Activated CD8-positive, alpha-beta memory T cell treated with anti-CD3 and anti-CD28 coated beads, Interleukin-2, amount 50 U/mL, for 24 hours (primary cell): Measurements from ENCODE around the gene EZR.
A peak's percentile ranks its signal among the peaks of the same experiment; 100 is the strongest.

Experiments
- DNase-seq: peaks from one replicate; pipeline ENCODE4 v3.0.0-alpha.2; 2020; ENCODE audit errors: extremely low read depth

EZR gene

DNA sequence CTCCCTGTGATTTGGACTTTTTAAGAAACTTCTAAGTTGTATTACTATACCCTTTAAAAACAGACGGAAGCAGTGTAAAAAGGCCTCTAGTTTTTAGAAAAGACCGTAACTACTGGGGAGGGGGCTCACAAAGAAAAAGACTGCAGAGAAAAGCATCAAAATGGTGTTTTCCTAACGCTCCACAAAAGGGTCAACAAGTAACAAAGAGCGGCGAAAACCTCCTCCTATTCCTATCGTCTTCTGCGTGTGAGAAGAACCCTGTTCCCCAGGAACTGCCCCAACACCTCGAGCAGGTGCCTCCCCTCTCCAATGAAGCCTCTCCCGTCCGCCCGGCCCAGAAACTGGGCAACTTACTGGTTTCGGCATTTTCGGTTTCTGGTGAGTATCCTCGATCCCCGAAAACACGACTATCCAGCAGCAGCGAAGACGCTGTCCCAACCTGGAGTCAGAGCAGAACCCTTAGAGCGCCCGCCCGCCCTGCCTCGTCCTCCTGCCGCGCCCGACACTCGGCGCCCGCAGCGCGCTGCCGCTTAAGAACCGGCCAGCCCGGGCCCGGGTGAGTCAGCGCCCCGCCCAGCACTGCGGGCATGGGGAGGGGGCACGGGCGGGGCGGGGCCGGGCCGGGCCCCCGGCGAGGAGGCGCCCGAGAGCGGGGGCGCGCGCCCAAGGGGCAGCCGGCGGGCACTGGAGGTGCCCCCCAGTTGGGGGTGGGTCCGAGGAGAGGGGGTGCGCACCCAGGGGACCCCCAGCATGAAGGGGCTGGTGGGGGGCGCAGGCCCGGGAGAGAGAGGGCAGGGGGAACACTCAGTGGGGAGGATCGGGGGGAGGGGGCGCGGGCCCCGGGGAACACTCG is 1.2 kb downstream of the EZR start:
- DNase-seq = peak; percentile 39

DNA sequence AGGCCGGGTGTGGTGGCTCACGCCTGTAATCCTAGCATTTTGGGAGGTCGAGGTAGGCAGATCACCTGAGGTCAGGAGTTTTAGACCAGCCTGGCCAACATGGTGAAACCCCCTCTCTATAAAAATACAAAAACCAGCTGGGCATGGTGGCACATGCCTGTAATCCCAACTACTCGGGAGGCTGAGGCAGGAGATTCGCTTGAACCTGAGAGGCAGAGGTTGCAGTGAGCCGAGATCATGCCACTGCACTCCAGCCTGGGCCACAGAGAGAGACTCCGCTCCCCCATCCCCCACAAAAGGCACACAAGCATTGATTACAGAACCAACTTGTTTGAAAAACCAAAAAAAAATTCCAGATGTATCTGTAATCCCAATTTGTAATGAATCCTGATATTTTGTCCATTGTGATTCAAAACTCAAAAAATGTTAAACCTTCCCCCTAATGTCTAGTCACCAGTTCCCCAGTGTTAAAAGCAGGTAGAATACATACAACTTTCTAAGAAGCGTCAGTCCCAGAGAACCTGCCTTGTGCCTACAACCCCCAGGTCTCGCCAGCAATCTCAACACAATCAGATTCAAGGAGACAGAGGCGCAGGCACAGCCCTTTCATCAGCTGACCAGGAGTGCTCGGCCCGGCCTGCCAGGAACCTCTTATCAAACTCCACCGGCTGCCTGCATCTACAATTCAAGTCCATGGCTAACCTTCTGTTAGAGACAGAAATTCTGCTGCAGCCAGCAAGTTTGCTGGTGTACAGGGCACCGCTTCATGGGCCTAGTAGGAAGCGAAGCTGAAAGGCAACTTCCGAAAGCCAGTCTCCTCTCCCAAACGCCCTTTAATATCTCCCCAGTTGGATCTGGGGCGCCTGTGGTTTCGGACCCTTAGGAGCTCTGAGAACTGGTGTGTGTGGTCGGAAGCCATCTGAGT is 2.1 kb downstream of the EZR start:
- no peak for DNase-seq

DNA sequence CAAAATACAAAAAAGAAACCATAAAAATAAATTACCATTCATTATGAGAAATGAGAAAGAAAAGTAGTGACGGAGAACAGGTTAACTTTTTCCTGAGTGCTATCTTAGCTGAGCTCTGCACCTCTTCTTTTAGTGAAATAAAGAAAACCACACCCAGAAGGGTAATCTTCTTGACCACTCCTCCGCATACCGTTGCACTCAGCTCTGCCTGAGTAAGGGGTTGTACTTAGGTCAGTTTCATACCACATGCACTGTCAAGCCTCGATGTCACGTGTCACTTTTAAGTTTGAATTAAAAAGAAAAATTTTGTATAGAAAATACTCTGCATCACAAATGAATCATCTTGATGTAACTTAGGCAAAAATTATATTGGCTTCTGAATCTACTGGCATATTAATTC is 2.8 kb downstream of the EZR start:
- no peak for DNase-seq

DNA sequence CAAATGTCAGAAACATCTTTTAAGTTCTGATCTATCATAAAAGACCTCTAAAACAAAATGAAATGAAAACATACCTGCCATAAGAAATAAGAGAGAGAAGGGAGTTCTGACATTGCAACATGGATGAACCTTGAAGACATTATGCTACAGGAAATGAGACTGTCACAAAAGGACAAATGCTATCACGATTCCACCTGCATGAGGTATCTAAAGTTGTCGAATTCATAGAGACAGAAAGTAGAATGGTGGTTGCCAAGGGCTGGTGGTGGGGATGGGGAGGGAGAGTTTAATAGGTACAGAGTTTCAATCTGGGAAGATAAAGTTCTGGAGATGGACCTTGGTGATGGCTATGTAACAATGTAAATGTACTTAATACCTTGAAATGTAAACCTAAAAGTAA is 3.3 kb downstream of the EZR start:
- no peak for DNase-seq

DNA sequence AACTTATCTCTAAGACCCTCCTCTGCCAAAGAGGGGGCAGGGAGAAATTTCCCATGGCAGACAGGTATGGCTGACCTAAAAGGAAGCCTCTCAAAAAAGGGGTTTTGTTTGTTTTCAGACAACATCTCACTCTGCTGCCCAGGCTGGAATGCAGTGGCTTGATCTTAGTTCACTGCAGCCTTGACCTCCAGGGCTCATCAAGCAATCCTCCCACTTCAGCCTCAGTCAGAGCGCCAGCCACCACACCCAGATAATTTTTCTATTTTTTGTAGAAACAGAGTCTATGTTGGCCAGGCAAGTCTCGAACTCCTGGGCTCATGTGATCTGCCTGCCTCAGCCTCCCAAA is 3.8 kb downstream of the EZR start:
- no peak for DNase-seq

DNA sequence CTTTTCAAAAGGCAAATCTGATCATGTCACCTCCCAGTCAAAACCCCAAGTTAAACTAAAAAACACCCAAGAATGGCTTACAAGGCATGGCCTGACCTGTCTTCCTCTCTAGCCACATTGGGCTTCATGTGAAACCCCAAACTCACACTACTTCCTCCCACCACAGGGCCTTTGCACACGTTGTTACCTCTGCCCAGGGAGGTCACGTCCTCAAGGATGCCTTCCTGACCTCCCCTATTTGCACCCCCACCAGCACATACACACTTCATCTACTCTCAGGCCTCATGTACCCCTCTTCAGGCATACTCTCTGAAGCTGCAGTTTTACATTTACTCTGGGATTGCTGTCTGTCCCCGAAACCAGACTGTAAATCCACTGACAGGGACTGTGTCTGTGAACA is 6.1 kb downstream of the EZR start:
- no peak for DNase-seq

DNA sequence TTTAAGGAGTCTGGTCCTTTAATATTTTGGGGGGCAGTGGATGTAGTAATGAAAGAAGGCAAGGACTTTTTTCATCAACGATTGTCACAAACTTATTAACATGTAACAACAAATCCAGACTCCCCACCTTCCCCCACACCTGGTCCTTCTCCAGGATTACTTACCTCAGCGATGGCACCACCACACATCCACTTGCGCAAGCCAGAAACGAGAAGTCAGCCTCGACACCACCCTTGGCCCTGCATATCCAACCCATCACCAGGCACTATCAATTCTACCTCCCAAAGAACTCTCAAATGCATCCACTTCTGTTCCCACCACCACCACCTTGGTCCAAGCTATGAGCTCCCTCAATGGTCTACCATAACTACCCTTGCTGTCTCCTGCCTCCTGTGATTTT is 6.6 kb downstream of the EZR start:
- DNase-seq = no peak

DNA sequence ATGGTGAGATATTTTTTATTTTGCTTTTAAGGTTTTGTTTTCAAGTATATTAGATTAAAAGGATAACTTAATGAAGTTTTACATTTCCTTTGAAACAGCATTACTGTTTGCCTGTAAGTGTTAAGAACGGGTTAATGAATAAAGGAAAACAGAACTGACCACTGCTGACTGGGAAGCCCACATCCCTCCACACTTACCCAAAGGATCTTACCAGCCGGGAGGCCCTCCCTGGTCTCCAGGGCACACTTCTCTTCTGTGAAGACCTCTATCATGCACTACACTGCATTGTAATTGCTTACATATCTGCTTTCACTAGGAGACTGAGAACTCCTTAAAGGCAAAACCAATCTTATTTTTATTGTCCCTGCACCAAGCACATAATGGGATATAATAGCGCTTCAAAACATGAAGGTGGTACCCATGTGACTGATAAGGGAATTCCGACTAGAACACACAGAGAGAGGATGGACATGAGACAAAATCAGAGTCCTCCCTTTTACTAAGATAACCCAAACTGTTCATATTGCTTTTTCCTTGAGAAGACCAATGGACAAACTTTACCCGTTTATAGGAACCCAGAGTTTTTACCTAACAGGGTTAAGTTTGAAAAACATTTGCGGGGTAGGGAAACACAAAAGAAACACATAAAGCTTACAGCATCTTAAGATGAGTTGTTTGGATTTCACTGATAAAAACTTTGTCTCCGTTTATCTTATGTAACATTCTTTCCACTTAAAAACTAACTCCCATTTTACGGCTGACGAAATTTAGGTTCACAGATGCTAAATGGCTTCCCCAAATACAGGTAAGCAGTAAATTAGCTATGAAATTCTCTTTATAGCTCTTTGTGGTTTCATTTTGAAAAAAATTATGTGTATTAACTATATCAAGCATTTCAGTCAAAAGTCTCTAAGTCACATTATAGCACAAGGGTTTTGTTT is 8.7 kb downstream of the EZR start:
- no peak for DNase-seq

DNA sequence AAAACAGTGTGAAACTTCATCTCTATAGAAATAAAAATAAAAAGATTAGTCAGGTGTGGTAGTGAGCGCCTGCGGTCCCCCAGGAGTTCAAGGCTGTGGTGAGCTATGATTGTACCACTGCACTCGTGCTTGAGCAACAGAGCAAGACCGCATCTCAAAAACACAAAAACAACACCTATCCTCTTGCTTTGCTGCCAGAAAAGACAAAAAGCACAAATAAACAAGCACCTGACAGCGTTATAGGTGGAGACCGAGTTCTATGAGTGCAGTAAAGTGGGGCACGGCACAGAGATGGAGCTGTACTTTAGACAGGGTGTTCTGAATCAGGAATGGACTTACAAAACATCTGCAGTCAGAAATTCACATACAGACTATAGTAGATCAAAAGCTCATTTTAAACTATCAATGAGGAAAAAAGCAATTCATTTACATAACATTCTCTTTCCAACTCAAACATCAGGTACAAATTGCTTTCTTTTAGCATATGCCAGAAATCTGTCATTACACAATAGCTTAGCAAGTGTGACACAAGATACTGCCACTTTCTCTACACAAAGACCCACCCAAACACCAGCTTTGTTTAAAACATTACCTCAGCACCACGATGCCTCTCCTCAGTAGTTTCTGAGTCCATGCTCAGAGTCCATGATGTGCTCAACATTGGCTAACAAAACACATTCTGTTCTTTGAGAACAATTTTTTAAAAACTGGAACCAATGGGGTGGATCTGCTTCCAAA is 10.1 kb downstream of the EZR start:
- no peak for DNase-seq

DNA sequence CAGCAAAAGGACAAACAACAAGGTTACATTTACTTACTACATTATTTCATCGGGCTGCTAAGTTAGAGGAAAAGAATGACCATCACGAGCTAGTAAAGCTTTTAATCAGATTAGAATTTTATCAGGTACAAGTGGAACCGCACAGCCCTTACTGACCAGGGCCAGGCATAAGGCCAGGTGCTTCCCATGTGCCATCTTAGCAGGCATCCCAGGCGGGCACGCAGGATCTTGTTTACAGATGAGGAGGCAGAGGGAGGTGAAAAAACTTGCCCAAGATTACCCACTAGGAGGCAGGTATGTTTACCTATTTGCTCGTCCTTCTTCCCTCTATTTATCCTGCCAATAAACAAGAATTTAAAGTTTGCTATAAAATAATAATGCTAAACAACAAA is 10.7 kb downstream of the EZR start:
- no peak for DNase-seq

DNA sequence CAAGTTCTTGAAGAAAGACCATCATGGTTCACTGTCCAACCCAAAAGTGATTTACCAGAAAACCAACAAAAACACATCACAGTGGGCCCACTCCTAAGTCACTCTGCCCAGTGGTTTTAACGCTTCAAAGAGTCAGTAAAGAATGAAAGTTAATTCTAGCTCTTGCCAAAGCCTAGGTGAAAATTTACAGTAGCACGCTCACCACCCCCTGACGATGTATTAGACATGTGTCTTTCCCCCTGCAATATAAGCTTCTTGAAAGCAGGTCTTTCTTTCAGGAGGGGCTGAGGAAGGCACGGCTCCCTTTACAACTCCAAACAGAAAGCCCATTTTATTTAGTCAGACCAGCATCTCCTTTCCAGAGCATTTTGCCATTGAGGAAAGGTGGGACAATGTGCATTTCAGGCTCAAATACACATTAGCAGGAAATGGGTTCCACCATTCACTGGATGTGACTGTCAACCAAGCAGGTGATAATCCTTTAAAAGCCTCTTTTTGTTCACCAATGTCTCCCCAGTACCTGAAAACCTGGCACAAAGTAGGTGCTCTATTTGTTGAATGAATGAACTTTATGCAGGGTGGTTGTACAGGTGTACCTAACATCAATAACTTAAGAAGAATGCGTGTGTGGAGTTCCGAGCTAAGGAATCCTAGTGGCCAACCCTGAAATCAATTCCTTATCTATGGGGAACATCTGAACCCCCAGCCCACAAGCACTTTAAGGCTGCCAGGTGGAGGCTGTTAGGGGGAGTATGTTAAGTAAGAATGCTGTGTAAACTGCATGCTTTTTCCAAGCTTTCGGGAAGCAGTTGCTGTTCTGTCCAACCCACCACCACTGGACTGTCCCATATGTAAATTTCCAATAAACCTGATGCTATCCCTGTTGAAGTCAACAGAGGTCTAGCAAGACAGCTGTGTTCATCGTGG is 11.4 kb downstream of the EZR start:
- no peak for DNase-seq

DNA sequence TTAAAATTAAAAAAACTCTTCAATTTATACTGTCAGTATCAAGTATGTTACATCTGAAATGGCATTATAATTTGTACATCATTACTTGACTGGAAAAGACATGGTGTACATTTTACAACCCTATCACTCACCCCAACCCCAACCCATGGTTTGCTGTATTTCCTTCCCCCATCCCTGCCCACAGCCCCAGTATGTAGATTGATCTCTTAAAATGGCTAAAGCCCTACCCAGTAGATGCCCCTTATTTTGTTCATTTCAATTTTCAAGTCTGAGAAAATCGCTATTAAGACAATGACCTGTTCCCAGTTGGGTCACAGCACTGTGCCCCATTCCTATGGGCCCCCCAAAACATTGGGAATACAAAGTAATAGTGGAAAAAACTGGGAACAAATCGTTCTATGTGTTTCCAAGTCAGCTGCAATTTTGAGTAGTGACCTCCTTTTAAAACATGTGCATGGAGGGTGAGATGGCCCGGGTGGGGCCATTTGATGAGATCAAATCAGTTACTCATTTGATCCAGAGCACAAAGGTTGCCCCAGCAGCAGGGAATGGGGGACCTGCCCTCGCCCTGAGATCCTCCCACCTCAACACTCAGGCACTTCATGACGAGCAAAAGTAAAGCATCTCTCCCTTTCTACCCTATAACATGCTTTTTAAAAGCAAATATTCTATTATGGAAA is 13.3 kb downstream of the EZR start:
- no peak for DNase-seq

DNA sequence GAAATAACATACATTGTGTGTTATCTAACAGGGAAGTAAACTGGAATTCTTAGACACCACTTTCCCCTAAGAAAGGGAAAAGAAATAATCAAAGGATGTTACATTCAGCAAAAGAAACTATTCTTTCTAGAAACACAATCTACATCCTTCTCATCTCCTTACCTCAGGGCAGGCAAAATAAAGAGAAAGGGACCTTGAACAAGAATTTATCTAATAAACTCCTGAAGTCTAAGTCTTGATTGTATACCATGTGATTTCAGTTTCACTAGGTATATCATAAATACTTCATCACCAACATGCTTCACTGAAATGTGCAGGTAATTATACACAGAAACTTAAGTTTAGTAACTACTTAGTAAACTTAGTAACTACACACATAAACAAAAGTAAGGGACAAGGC is 15.0 kb downstream of the EZR start:
- DNase-seq = no peak

DNA sequence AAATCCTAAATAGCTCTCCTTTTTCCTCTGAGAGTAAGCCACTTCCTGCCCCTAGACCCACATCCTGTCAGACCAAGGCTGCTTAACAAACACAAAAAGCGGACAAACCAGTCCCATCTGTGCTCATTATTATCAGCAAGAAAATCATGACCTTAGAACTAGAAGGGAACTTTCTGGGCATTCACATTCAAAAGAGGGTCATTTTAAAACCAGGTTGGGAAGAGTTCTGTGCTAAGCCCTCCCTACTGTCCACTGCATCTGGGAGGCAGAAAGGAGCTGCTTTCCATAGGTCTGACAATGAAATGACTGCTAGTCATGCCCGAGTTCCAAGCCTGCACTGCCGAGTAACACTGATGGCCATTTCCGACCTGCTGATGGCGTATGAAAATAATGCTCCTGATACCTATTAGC is 15.4 kb downstream of the EZR start:
- no peak for DNase-seq

DNA sequence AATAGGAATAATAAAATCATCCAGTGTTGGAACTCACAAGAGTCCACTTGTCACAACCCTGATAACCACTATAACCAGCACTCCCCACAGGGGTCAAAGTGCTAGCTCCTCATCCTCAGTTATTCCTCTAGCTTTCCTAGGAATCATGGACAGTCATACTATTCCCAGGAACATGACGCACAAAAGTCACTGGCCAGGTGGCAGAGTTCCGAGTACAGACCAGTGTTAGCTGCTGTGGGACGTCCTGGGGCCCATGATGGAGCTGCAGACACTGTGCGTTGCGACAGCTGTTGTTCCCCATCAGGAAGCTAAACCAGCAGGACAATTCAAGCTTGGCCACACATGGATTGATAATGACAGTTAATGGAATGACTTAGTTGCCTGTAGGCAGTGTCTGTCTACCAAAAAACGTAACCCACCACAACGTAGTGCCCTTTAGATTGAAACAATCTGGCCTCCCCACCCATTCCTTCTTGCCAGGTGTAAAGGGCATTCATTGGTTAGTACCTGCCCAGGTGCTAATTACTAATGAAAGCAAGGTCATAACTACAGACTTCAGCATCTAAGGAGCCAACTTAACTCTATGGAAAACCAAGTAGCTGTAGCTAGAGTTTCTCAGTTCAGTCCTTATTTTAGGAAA is 17.4 kb downstream of the EZR start:
- no peak for DNase-seq

DNA sequence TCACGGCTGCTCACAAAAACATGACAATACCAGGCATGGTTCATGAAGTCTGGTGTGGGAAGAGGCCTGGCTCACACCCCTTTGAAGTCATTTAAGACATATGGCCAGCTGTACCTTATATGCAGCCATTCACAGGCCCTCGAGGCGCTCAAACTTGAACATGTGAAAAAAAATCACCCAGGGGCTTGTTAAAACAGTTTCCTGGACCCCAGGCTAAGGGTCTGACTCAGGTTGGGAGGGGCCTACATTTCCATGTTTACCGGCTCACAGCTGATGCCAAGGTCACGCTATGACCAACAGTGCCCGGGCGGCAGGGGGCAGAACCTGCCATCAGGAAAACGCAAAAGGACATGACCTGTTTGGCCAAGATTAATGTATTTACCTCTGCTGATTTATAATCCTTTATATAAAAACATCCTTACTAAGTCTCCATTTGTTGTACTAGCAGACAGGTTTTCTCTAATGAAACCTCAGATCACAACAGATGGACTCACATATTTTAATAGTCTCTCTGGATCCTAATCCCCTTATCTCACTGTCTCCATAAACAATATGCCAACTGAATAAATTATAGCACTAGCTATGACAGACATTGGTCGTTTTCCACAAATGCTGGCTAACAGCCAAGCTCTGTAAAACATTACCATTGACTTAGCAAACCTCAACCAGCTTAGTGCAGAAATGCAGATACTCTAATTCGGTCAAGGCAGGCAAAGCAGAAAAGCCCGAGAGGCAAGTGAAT is 19.9 kb downstream of the EZR start:
- no peak for DNase-seq

DNA sequence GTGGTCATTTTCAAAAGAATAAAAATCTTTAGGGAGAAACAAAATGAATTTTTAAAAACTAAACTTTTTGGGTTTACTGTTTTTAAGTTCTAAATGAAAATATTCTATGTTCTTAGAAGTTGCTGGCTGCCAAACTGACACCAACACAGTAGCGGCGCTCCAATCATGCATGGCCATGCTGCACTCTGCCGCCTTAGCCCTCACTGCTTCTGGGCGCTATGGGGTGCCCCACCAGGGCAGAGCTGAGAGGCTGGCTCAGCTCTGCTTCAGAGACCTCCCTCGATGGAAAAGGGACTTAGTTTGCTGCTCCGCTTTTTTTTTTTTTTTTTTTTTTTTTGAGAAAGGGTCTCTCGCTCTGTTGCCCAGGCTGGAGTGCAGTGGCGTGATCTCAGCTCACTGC is 20.9 kb downstream of the EZR start:
- DNase-seq = no peak
